Parathyroid adenoma (tissue), 2 donors: ENCODE data around the gene ZMYND8.

Experiments
- H2AFZ ChIP-seq: fragments of 300-600 bp; sonication (generic); one replicate; pipeline ENCODE4 v1.7.0; 2017; ENCODE audit warnings: antibody characterized with exemption, mild to moderate bottlenecking
- H3K27ac ChIP-seq: fragments of 300-600 bp; sonication (generic); one replicate; pipeline ENCODE4 v1.7.0; 2017
- H3K27me3 ChIP-seq: fragments of 300-600 bp; sonication (generic); one replicate; pipeline ENCODE4 v1.7.0; 2017; ENCODE audit warnings: low read length; ENCODE audit not compliant: control insufficient read depth, insufficient read depth
- H3K36me3 ChIP-seq: fragments of 300-600 bp; sonication (generic); one replicate; pipeline ENCODE4 v1.7.0; 2017; ENCODE audit warnings: low read length; ENCODE audit not compliant: control insufficient read depth, insufficient read depth
- H3K4me1 ChIP-seq: fragments of 300-600 bp; sonication (generic); one replicate; pipeline ENCODE4 v1.7.0; 2017; ENCODE audit warnings: control low read depth
- H3K4me2 ChIP-seq: fragments of 300-600 bp; sonication (generic); one replicate; pipeline ENCODE4 v1.7.0; 2017; ENCODE audit warnings: low read length
- H3K4me3 ChIP-seq: fragments of 300-600 bp; sonication (generic); one replicate; pipeline ENCODE4 v1.7.0; 2017; ENCODE audit warnings: low read depth, low read length
- H3K79me2 ChIP-seq: fragments of 300-600 bp; sonication (generic); one replicate; pipeline ENCODE4 v1.7.0; 2017; ENCODE audit warnings: control low read depth
- H3K9ac ChIP-seq: fragments of 300-600 bp; sonication (generic); one replicate; pipeline ENCODE4 v1.7.0; 2017; ENCODE audit warnings: mild to moderate bottlenecking
- H3K9me3 ChIP-seq: fragments of 300-600 bp; sonication (generic); one replicate; pipeline ENCODE4 v1.7.0; 2017; ENCODE audit warnings: low read length; ENCODE audit not compliant: control insufficient read depth
- CTCF ChIP-seq: fragments of 300-600 bp; sonication (generic); IDR thresholded peaks from one replicate; pipeline ENCODE4 v1.7.0; 2017; ENCODE audit warnings: antibody characterized with exemption, mild to moderate bottlenecking
- donor health status: primary hyperparathyroidism.

ZMYND8 gene

GRCh38 chr20:47358039-47358671 is 1.7 kb upstream of the ZMYND8 start:
- Histone ChIP-seq H2AFZ (peak overlapping the region; percentile 79), H3K9me3 (no peaks in the 10 kb centered on the region), H3K36me3 (no peaks in the 10 kb centered on the region), H3K9ac (peak overlapping the region; percentile 47), H3K4me3 (peak overlapping the region; percentile 19), H3K4me1 (peaks cover 65% of the 10 kb centered on the region), H3K4me2 (peak overlapping the region; percentile 48), H3K27ac (peak overlapping the region; percentile 99), H3K27me3 (no peaks in the 10 kb centered on the region), H3K79me2 (peaks cover 13% of the 10 kb centered on the region)
- no peak for TF ChIP-seq CTCF

- Histone ChIP-seq H3K79me2 (peaks cover 15% of the 10 kb centered on the region), H3K4me1 (peaks cover 71% of the 10 kb centered on the region), H3K4me2 (peak overlapping the region; percentile 53), H2AFZ (peak overlapping the region; percentile 79), H3K36me3 (no peaks in the 10 kb centered on the region), H3K9ac (peak overlapping the region; percentile 47), H3K9me3 (no peaks in the 10 kb centered on the region), H3K27ac (peak overlapping the region; percentile 99), H3K27me3 (no peaks in the 10 kb centered on the region), H3K4me3 (peak overlapping the region; percentile 19)
- TF ChIP-seq CTCF: no peak
These were observed 968 bp upstream of the ZMYND8 start for GRCh38 chr20:47357296-47358038.

- Histone ChIP-seq H2AFZ (peak overlapping the region; percentile 79), H3K27me3 (no peaks in the 10 kb centered on the region), H3K4me3 (peak overlapping the region; percentile 34), H3K27ac (peak overlapping the region; percentile 99), H3K4me1 (peaks cover 80% of the 10 kb centered on the region), H3K79me2 (peaks cover 15% of the 10 kb centered on the region), H3K4me2 (peak overlapping the region; percentile 47), H3K9ac (no peak overlapping the region), H3K9me3 (no peaks in the 10 kb centered on the region), H3K36me3 (no peaks in the 10 kb centered on the region)
- TF ChIP-seq CTCF: no peak
These were observed 326 bp downstream of the ZMYND8 start for GRCh38 chr20:47356220-47356525.

GRCh38 chr20:47355489-47356219 is 845 bp downstream of the ZMYND8 start:
- H3K4me3 ChIP-seq: peak overlapping the region; percentile 33
- H3K9me3 ChIP-seq: no peaks in the 10 kb centered on the region
- no peaks in the 10 kb centered on the region for H3K36me3 ChIP-seq
- no peak for TF ChIP-seq CTCF
- peaks cover 19% of the 10 kb centered on the region for H3K79me2 ChIP-seq
- no peak overlapping the region for H2AFZ ChIP-seq
- peaks cover 81% of the 10 kb centered on the region for H3K4me1 ChIP-seq
- H3K9ac ChIP-seq: peak overlapping the region; percentile 1
- no peaks in the 10 kb centered on the region for H3K27me3 ChIP-seq
- peak overlapping the region; percentile 99 for H3K27ac ChIP-seq
- peak overlapping the region; percentile 33 for H3K4me2 ChIP-seq
